GM12891 (cell line): ENCODE measurements around the gene DNAH17.

Source experiments
- POLR2A ChIP-seq: IDR thresholded peaks from 2 replicates; pipeline ENCODE4 v1.6.1; 2011; ENCODE audit warnings: low read depth, low read length, control low read depth
- POLR2AphosphoS5 ChIP-seq: IDR thresholded peaks from 2 replicates; pipeline ENCODE4 v1.6.1; 2011; ENCODE audit warnings: low read depth, low read length, control low read depth

DNA sequence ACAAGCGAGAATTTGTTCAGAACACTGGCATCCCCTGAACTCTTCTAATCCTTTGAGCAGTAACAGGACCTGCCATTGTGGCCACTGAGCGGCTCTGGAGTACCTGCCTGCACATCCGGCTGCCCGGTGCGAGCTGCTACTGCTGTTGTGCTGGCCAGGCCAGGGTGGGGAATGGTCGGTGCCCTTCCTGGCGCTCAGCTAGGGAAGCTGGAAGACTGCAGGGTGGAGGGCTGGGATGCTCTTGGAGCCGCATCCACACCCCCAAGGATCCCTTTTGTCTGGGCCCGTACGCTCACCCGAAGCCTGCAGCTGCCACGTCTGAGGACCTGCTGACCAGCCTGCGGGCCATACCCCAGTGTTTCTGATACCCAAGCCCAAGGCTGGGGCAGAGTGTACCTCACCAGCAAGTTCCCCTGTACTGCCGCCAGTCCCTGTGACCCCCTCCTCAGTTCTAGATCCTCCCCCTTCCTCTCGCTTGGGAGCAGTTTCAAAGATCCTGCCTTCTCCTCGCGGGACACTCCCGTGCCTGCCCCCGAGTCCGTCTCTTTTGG lies 149.1 kb downstream of the DNAH17 start:
- TF ChIP-seq POLR2A (no peak), POLR2AphosphoS5 (no peak)
